Stimulated activated CD8-positive, alpha-beta memory T cell treated with anti-CD3 and anti-CD28 coated beads, Interleukin-7, amount 100 ng/mL, for 1 hour (primary cell): ENCODE measurements around the gene TUNAR.

Experiments
- DNase-seq, 2 donors: peaks; one replicate each; pipeline ENCODE4 v3.0.0-alpha.2; 2020; ENCODE audit warnings: low read depth in 2 of 2

The TUNAR gene

DNA sequence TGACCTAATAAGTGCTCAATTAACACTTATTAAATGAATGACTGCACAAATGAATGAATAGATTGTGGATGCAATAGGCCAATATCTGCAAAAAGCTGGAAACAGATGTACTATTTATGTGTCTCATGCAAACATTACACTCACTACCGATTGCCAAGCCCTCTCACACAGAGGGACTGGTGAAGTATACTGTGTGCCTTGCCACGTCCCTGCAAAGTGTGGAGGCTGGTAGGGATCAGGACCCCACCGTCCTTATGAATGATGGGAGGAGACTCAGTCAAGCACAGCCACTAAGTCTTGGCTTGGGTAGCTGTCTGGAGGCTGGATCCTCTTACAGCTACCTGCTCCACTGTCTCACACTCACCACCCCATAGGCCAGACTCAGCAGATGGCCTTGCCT, 3.9 kb upstream of the TUNAR start:
- DNase-seq: no peak

- DNase-seq: no peak
These were observed 536 bp upstream of the TUNAR start for GRCh38 chr14:95875831-95876760.

DNA sequence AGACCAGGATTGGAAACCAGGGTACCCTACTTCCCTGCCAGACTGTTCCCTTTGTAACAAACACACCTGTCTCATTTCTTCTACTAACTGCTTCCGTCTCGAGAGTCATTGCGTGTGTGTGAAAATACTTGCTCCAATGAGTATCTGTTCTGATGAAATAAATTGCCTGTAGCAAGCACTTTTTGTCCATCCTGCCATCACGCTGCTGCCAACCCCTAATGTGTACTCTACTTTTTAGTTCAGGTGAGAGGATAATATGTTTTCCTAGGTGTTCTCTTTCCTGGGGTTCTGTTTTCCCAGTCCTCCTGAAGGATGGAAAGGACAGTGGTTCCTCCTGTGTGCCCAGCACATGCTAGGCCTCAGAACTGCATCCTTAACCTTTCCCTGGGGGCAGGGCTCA, 1.0 kb downstream of the TUNAR start:
- no peak for DNase-seq

- DNase-seq: no peak
These were observed 7.7 kb downstream of the TUNAR start for GRCh38 chr14:95884377-95884776.

DNA sequence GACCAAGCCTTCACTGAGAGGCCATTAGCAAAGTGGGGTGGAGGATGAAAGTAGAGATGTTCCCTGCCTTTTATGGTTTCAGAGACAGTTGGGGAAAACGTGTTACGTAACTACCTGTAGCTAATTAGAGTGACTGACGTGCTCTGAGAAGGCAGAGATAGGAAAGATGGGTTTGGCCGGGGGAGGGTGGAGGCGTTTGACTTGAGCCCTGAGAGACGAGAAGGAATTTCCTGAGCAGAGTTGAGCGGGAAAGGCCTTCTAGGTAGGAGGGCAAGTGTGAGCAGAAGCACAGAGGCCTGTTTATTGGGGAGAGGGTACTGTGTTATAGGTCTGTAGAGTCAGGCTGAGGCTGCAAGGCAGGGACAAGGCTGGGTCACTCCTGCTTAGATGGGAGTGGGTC, 8.6 kb downstream of the TUNAR start:
- no peak for DNase-seq

GRCh38 chr14:95885866-95886265, 9.2 kb downstream of the TUNAR start:
- DNase-seq: no peak

GRCh38 chr14:95886366-95887056, 9.9 kb downstream of the TUNAR start:
- DNase-seq: no peak

DNA sequence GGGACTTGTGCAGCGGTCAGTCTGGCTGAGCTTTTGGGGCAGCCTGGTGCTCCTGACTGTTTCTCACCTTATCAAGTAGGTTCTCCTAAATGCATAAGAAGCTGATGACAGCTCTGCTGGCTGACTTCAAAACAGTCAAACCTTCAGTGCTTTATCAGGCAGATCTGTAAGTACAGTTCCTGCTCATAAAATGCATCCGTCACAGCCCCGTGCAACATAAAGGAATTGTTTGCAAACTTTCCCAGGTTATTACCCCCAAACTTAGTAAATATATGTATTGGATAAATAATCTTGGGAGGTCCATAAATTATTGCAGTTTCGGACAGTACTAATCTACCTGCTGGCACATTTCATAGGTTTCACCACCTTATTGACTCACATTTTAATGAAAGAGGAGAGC, 10.7 kb downstream of the TUNAR start:
- no peak for DNase-seq

DNA sequence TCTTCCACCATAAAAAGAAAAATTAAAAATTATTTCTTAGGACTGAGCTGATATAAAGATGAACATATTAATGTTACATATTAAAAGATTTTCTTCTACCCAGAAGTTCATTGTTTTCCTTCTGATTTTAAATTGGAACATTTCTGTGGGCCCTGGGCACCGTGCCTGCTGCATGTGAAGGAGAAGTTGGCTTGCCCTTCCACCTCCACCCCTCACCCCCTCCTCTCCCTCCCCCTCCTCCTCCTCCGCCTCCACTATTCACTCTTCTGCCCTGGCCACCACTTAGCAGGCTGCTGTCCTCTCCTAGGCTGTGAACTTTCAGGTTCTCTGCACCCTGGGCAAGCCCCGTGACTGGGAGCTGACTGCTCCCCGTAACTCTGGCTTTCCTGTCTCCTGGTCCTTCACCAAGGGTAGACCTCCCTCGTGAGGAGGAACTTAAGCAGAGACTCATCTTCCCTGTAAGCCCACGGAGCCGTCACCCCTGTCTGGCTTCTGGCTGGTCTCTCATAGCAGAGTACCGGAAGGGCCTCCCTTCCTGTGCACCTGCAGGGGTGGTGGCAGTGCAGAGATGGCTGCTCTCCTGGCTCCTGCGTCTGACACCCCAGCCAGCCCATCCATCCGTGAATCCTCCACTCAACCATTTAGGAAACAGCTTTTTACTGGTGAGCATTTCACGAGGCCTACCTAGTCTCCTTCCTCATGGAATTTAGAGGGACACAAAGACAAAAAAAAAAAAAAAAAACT, 12.8 kb downstream of the TUNAR start:
- DNase-seq: no peak

DNA sequence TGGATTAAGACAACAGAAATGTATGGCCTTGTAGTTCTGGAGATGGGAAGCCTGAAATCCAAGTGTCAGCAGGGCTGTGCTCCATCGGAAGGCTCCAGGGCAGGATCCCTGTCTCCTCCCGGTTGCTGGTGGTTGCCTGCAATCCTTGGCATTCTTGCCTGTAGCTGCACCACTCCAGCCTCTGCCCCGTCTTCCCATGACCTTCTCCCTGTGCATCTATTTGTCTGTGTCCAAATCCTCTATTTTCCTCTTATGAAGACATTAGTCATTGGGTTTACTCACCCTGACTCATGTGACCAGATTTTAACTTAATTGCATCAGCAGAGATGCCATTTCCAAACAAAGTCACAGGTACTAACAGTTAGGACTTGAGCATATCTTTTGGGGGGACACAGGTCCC, 15.1 kb downstream of the TUNAR start:
- DNase-seq: no peak

DNA sequence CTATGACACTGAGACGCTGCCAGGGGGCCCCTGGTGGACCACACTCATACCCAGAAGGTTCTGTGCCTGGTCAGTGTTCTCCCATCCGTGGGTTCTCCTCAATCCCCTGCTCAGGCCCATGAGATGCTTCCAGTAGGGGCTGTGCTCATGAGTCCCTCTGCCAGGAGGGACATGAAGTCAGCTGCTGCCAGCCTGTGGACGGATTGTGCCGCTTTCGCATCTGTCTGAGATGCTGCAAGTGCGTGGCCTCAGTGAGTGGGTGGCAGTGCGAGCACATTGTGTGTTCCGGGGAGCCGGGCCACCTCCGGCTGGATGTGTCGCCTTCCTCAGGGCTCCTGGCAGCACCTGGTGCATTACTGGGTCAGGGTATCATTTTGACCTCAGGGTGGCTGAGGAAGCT, 15.5 kb downstream of the TUNAR start:
- DNase-seq: no peak

DNA sequence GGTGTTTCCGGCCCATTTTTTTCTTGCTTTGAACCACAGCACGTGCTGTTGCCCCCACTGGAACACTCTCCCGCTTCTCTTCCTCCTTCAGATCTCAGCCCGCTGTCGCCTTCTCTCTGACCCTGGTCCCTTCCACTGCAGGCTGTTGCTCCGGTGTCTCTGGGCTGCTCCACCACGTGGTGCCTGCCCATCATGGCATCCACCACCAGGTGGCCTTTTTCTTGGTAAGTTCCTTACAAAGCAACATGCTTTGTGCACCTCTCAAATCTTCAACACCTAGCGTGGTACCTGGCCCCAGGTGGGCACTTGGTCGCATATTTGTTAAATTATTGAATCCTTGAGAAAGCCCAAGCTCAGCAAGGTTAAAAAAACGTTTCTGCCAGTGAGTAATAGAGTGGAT, 19.1 kb downstream of the TUNAR start:
- DNase-seq: no peak

GRCh38 chr14:95896498-95897135, 20.0 kb downstream of the TUNAR start:
- DNase-seq: no peak

DNA sequence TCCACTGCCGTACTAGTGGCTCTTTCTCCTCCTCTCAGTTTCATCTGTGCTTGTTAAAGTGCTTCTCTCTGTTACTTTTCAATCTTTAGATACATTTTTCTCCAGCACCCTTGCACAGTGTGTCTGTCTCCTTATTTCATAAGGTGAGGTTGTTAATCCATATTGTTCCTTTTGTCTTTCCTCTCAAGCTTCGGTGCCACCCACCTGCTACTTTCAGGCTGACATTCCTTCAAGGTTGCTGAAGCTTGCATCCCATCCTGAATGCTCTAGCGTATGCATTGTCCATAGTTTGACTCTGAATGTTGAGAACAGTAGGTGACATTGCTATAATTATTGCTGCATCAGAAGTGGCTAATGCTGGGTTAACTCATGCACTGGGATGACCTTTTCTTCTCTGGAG, 20.6 kb downstream of the TUNAR start:
- no peak for DNase-seq

DNA sequence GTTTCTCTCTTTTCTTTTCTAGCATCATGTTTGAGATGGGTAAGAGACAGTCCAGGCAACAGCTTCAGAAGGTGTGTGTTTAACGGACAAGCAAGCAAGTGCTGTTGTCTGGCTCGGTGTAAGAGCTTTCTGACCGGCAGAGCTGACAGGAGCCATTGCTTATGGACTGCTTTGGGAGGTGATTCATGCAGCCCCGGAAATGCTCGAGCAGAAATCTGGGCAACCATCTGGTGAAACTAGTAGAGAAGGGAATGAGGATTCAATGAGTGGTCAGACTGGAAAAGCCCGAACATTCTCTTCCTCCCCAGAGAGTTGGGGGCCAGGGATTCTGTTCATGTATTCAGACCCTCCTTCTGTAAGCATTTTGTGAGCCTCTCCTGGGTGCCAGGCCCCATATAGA, 24.4 kb downstream of the TUNAR start:
- no peak for DNase-seq

GRCh38 chr14:95902273-95902826, 25.7 kb downstream of the TUNAR start:
- no peak for DNase-seq

DNA sequence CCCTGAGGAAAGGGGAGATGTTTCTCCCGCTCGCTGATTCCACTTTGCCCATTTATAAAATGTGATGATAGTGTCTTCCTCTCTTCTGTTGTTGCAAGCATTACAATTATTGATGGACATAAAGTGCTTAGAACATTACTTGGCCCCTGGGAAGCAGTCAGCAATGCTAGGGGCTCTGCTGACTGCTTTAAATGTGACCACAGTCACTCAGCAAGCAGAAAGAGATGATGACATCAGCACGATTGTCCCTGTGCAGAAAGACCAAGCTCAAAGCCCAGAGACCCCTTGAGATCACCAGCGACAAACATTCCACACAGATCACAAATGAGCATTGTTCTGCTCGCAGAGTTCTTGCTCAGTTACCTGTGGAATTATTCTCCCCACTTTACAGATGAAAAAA, 26.5 kb downstream of the TUNAR start:
- no peak for DNase-seq

DNA sequence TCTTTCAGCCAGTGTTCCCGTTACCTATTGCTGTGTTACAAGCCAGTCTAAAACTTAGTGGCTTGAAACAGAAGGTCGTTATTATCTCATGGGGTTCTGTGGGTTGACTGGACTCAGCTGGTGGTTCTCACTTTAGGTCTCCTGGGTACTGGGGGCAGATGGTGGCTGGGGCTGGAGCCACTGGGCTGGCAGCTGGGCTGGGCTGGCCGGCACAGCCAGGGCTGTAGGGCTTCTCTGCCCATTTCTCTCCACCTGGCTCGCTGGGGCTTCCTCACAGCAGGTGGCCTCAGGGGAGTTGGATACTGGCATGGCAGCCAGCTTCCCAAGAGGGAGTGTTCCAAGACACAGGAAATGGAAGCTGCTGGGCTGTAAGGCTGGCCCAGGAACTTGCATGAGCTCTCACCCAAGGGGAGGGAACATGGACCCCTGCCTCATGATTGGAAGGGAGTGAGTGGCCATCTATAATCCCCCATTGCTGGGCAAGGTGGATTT, 27.0 kb downstream of the TUNAR start:
- no peak for DNase-seq

DNA sequence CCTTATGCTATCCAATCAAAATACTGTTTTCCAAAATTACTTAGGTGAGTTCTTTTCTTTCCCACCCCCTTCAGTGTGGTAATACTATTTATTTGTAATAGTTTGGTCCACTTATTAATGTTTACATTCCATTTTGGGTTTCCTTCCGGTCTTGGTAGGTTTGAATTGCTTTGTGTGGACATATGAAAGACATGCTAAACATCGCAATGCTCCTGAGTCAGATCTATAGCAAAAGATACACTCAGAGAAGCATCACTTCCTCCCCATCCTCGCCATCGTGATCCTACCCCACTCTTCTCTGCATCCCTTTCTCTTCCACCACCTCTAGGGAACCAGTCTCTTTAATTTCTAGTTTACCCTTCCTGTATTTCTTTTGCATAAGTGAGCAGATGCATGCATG, 30.0 kb downstream of the TUNAR start:
- no peak for DNase-seq

DNA sequence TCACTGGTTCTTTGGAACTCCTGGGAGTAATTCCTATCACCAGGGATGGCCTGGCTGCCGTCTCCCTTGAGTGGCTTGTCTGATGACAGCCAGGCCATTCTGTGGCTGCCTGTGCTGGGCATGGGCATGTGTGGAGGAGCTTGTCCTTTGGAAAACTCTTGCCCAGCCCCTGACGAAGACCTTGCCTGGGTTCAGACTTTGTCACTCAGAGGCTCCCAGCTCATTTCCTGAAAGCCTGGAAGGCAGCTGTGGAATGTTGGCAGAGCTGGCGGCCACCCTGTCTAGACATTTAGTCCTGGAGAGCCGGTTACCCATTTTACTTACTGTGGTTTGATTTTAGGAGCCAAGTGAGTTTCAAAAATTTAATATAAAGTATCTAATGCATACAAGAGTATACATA, 34.0 kb downstream of the TUNAR start:
- DNase-seq: no peak

GRCh38 chr14:95911456-95911855, 34.8 kb downstream of the TUNAR start:
- no peak for DNase-seq

GRCh38 chr14:95915330-95915729, 38.7 kb downstream of the TUNAR start:
- DNase-seq: no peak
